Stomach (tissue), 9 donors: ENCODE measurements around the gene PIEZO1. TPM values are rescaled to one million over a fixed set of nuclear protein-coding genes. Genes with fewer than 3 reads are reported as not detected.

ENCODE experiments used
- DNase-seq, 2 donors: peaks; one replicate each; pipeline versions ENCODE4 v3.0.0 to v3.0.0-alpha.2; 2013 to 2019
- H3K27ac ChIP-seq, 5 donors: fragments of 200-600 bp in 4 of 5; sonication (generic) in 4 of 5; one replicate each; pipeline ENCODE4 v1.5.1; 2013 to 2019; ENCODE audit warnings: mild to moderate bottlenecking in 1 of 5, moderate library complexity in 1 of 5
- H3K27me3 ChIP-seq, 3 donors: fragments of 200-600 bp; sonication (generic); one replicate each; pipeline ENCODE4 v1.5.1; 2017 to 2019; ENCODE audit warnings: mixed run types in 1 of 3
- H3K36me3 ChIP-seq, 4 donors: fragments of 200-600 bp; sonication (generic); 1 replicate in 3 of 4; 2 replicates in 1 of 4; pipeline ENCODE4 v1.5.1; 2016 to 2019
- H3K4me1 ChIP-seq, 4 donors: fragments of 200-600 bp; sonication (generic); one replicate each; pipeline ENCODE4 v1.5.1; 2016 to 2019
- H3K4me3 ChIP-seq, 4 donors: fragments of 200-600 bp; sonication (generic) in 3 of 4; one replicate each; pipeline ENCODE4 v1.5.1; 2016 to 2019; ENCODE audit warnings: mild to moderate bottlenecking in 1 of 4
- H3K9me3 ChIP-seq, 4 donors: fragments of 200-600 bp; sonication (generic); one replicate each; pipeline ENCODE4 v1.5.1; 2016 to 2019
- CTCF ChIP-seq, 7 experiments: fragments of 450-650 bp in 4 of 7; fragments of 200-600 bp in 3 of 7; sonication (generic) in 3 of 7; IDR thresholded peaks; one replicate each; pipeline ENCODE4 v1.5.1; 2016 to 2019; ENCODE audit warnings: antibody characterized with exemption in 7 of 7, control low read depth in 2 of 7, mild to moderate bottlenecking in 1 of 7
- EP300 ChIP-seq: sonication (generic); formaldehyde crosslinking; IDR thresholded peaks from one replicate; pipeline ENCODE4 v1.6.1; 2017; ENCODE audit warnings: antibody characterized with exemption
- POLR2A ChIP-seq, 4 donors: fragments of 450-650 bp; IDR thresholded peaks; one replicate each; pipeline ENCODE4 v1.6.1; 2016; ENCODE audit warnings: antibody characterized with exemption in 4 of 4, control low read depth in 2 of 4, mild to moderate bottlenecking in 1 of 4, moderate library complexity in 1 of 4
- POLR2AphosphoS5 ChIP-seq, 3 donors: sonication (generic); formaldehyde crosslinking; IDR thresholded peaks; one replicate each; pipeline ENCODE4 v1.6.1; 2016; ENCODE audit warnings: antibody characterized with exemption in 3 of 3
- WGBS, 5 donors: extraction: QIAGEN DNeasy Blood & Tissue Kit in 3 of 5; methylation state at CpG; one replicate each; pipeline versions ENCODE4 v1.1.5 to v1.1.7; 2013 to 2018; 5-methylcytosine and 5-hydroxymethylcytosine counted together
- intact Hi-C: fragments of 100-400 bp; cut with DNase I; formaldehyde crosslinking; loops from one replicate; pipeline ENCODE4 v1.15.1; 2023; ENCODE audit warnings: low total_unique reads
- polyA plus RNA-seq, 3 donors: library from polyadenylated mRNA; stranded (reverse); fragments of 200-250 nt; gene quantifications; one replicate each; pipeline ENCODE4 v1.2.3, GENCODE V29; 2013
- total RNA-seq, 5 donors: library from RNA; depleted of rRNA; stranded (reverse); fragments of >200 nt; gene quantifications; one replicate each; pipeline versions ENCODE4 v1.1.0 to v1.2.3, GENCODE V29; 2014 to 2016
- donor health status: healthy with polysubstance abuse.
- donor health status: Bipolar disorder and iron deficiency.
- donor health status: healthy.

The PIEZO1 gene
- total and polyA plus RNA-seq, 8 donors = 43.7 to 171 (median 115) TPM

DNA sequence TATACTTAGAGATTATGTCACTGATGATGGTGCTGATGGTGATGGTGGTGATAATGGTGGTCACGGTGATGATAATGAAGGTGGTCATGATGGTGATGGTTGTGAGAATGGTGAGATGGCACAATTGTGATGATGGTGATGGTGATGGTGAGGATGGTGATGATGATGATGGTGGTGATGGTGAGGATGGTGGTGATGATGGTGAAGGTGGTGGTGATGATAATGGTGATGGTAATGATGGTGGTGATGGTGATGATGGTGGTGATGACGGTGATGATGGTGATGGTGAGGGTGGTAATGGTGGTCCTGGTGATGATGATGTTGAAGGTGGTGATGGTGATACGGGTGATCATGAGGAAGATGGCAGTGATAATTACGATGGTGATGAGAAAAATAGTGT, 13.1 kb upstream of the PIEZO1 start:
- H3K27me3 ChIP-seq = peaks cover 0 to 21% (median 9%) of the 10 kb centered on the region in 3 donors
- no peaks in the 10 kb centered on the region for H3K9me3 ChIP-seq
- H3K4me1 ChIP-seq = peaks cover 0 to 30% (median 14%) of the 10 kb centered on the region in 4 donors
- 83 to 96% (median 92%) methylated on average over 4 of the region's 4 CpGs for WGBS, 5 donors
- H3K36me3 ChIP-seq = no peaks in the 10 kb centered on the region
- TF ChIP-seq POLR2A (IDR thresholded peaks at IDR 0.05) (no peak), EP300 (no peak), POLR2AphosphoS5 (IDR thresholded peaks at IDR 0.05) (no peak), CTCF (IDR thresholded peaks at IDR 0.05) (no peak)
- intact Hi-C loops = no loop called here
- no peak overlapping the region for H3K27ac ChIP-seq
- no peak overlapping the region for H3K4me3 ChIP-seq
- no peak for DNase-seq

DNA sequence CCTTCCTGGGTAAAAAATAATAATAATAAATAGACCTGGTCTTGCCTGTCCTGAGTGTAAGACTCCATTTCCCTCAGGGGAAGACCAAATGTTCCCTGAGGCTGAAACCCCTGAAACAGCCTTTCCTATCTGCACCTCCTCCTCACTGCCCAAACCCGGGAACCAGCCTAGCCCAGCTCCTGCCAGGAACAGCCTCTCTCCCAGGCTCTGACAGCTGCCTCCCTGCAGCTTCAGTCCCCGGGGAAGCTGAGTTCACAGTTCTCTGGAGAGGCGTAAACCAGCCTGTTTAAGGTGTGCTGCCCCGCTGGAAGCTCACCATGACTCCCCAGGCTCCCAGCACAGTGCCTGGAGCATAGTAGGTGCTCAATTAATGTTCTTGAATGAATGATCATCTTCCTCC, 11.3 kb upstream of the PIEZO1 start:
- WGBS, 5 donors = 20 to 77% (median 74%) methylated on average over 1 to 4 of the region's 4 CpGs
- Histone ChIP-seq H3K4me1 (peaks cover 0 to 30% (median 3%) of the 10 kb centered on the region in 4 donors), H3K27me3 (peaks cover 0 to 39% (median 25%) of the 10 kb centered on the region in 3 donors), H3K36me3 (no peaks in the 10 kb centered on the region), H3K9me3 (no peaks in the 10 kb centered on the region), H3K27ac (no peak overlapping the region), H3K4me3 (no peak overlapping the region)
- intact Hi-C loops = no loop called here
- DNase-seq = no peak
- TF ChIP-seq EP300 (no peak), POLR2AphosphoS5 (IDR thresholded peaks at IDR 0.05) (no peak), CTCF (IDR thresholded peaks at IDR 0.05) (no peak), POLR2A (IDR thresholded peaks at IDR 0.05) (no peak)

DNA sequence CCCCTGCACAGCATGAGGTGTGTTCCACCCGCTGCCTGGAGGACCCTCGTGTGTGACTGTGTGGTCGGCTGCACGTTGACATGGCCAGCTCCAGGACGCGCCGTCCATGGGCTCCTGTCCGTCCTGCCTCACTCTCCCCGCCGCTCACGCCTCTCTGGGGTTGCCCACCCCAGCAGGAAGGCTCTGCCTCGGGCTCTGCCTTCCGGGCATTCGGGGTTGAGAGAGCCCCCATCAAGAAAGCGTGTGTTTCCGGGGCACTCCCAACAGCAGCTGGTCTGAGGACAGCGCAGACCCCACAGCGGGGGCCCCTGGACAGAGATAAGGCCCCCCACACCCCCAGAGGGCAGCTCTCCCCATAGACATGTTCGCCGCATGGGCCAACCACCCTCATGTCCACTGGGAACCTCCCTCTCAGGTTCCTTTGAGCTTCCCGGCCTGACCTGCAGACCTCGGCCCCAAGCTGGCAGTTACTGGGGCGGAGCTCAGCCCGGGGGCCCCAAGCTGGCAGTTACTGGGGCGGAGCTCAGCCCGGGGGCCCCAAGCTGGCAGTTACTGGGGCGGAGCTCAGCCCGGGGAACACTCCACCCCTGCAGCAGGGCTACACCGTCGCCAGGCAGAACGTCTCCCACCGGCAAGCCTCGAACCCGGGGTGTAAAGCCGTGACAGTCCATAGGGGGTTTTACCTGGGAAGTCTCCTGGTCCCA, 8.4 kb upstream of the PIEZO1 start:
- H3K36me3 ChIP-seq = no peaks in the 10 kb centered on the region
- H3K4me3 ChIP-seq = no peak overlapping the region
- H3K27ac ChIP-seq = no peak overlapping the region
- H3K4me1 ChIP-seq = peaks cover 0 to 47% (median 8%) of the 10 kb centered on the region in 4 donors
- WGBS, 5 donors = 41 to 49% (median 46%) methylated on average over 31 to 35 of the region's 35 CpGs
- TF ChIP-seq POLR2AphosphoS5 (IDR thresholded peaks at IDR 0.05) (no peak), EP300 (no peak), CTCF (IDR thresholded peaks at IDR 0.05) (no peak)
- intact Hi-C loops = no loop called here
- H3K9me3 ChIP-seq = no peaks in the 10 kb centered on the region
- DNase-seq = no peak
- peaks cover 0 to 51% (median 25%) of the 10 kb centered on the region in 3 donors for H3K27me3 ChIP-seq

DNA sequence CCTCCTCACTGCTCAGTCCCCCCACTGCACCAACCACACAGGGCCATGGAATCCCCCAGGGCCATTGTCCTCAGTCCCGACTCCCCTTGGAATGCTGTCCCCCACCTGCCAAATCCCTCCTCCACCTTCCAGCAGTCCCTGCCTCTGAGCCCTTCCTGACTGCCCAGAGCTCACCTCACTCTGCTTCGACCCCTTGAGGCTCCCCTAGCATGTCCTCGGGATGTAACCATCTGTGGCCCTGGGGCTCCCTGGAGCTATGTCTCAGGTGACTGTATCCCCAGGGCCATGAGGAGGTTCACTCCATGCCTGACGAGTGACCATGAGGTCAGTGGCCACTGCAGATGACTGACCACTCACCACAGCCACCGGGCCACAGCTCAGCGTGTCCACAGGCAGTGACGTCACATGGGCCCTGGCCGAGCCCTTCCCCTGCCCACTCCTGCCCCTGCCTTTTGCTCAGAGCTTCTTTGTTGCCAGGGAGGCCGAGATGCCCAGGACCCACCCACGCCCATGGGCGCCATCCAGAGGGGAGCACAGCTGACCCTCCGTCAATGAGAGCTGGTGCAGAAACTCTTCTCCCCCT, 7.7 kb upstream of the PIEZO1 start:
- TF ChIP-seq EP300 (no peak), POLR2A (IDR thresholded peaks at IDR 0.05) (no peak), CTCF (IDR thresholded peaks at IDR 0.05) (no peak), POLR2AphosphoS5 (IDR thresholded peaks at IDR 0.05) (no peak)
- no peak for DNase-seq
- H3K27ac ChIP-seq = no peak overlapping the region
- H3K27me3 ChIP-seq = peaks cover 0 to 51% (median 25%) of the 10 kb centered on the region in 3 donors
- peaks cover 0 to 47% (median 8%) of the 10 kb centered on the region in 4 donors for H3K4me1 ChIP-seq
- H3K9me3 ChIP-seq = no peaks in the 10 kb centered on the region
- intact Hi-C loops = no loop called here
- H3K36me3 ChIP-seq = no peaks in the 10 kb centered on the region
- H3K4me3 ChIP-seq = no peak overlapping the region
- WGBS, 5 donors = 72 to 81% (median 76%) methylated on average over 8 to 12 of the region's 12 CpGs
